NT2/D1 (cell line): ENCODE data around the gene PRR29.

ENCODE experiments used
- DNase-seq: peaks from one replicate; pipeline ENCODE4 v3.0.0-alpha.2; 2011; ENCODE audit warnings: low read depth, low spot score
- H3K27me3 ChIP-seq: 2 replicates; pipeline ENCODE4 v1.6.0; 2011; ENCODE audit warnings: mild to moderate bottlenecking; ENCODE audit not compliant: insufficient read length, insufficient read depth
- H3K36me3 ChIP-seq: 2 replicates; pipeline ENCODE4 v1.6.1; 2011; ENCODE audit warnings: mild to moderate bottlenecking, low read length, mixed read lengths; ENCODE audit not compliant: insufficient read depth, insufficient read length
- H3K4me1 ChIP-seq: 2 replicates; pipeline ENCODE4 v1.5.1; 2011; ENCODE audit not compliant: insufficient read depth, insufficient read length
- H3K4me3 ChIP-seq: 2 replicates; pipeline ENCODE4 v1.5.1; 2011; ENCODE audit warnings: low read depth; ENCODE audit not compliant: insufficient read length
- H3K9ac ChIP-seq: 2 replicates; pipeline ENCODE4 v1.6.0; 2011; ENCODE audit warnings: low read depth; ENCODE audit not compliant: insufficient read length
- H3K9me3 ChIP-seq: 2 replicates; pipeline ENCODE4 v1.5.1; 2011; ENCODE audit warnings: mild to moderate bottlenecking, low read length; ENCODE audit not compliant: insufficient read depth
- SUZ12 ChIP-seq: IDR thresholded peaks from 2 replicates; pipeline ENCODE4 v1.6.1; 2011; ENCODE audit not compliant: insufficient read length, insufficient read depth; ENCODE audit errors: extremely low read depth
- YY1 ChIP-seq: IDR thresholded peaks from 2 replicates; pipeline ENCODE4 v1.6.1; 2011; ENCODE audit not compliant: insufficient read length, insufficient read depth
- ZNF274 ChIP-seq: IDR thresholded peaks from 2 replicates; pipeline ENCODE4 v1.6.1; 2011; ENCODE audit warnings: mild to moderate bottlenecking, low read depth, low read length

Gene PRR29

GRCh38 chr17:64036198-64036922, 38.2 kb downstream of the PRR29 start:
- Histone ChIP-seq H3K4me1 (peaks cover 3% of the 10 kb centered on the region), H3K36me3 (peaks cover 5% of the 10 kb centered on the region), H3K9me3 (no peaks in the 10 kb centered on the region), H3K27me3 (no peaks in the 10 kb centered on the region), H3K9ac (no peak overlapping the region), H3K4me3 (no peak overlapping the region)
- TF ChIP-seq ZNF274 (no peak), YY1 (no peak), SUZ12 (no peak)
- DNase-seq: no peak

DNA sequence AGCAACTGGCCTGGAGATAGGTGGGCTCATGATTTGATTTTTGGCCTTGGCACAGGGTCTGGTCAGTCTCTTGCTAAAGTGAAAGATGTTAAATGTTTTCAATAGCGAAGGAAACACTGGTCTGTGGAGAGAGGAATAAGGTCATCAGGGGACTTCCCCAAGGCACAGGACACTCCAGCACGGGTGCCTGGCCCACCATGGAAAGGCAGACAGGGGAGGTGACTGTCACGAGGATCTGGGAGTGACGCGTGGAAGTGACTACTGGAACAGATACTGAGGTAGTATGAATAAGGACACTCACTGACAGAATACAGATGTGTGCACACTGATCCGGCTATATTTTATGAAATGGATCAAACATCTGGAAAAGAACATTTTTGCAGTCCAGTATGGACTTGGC, 39.0 kb downstream of the PRR29 start:
- H3K36me3 ChIP-seq: peaks cover 5% of the 10 kb centered on the region
- H3K9ac ChIP-seq: no peak overlapping the region
- H3K9me3 ChIP-seq: no peaks in the 10 kb centered on the region
- no peaks in the 10 kb centered on the region for H3K27me3 ChIP-seq
- no peak overlapping the region for H3K4me3 ChIP-seq
- H3K4me1 ChIP-seq: peaks cover 3% of the 10 kb centered on the region
- TF ChIP-seq SUZ12: no peak
- no peak for TF ChIP-seq ZNF274
- TF ChIP-seq YY1: no peak
- no peak for DNase-seq

- peaks cover 5% of the 10 kb centered on the region for H3K36me3 ChIP-seq
- H3K4me3 ChIP-seq: no peak overlapping the region
- TF ChIP-seq SUZ12 (no peak), ZNF274 (no peak), YY1 (no peak)
- H3K9ac ChIP-seq: no peak overlapping the region
- H3K4me1 ChIP-seq: peaks cover 3% of the 10 kb centered on the region
- no peaks in the 10 kb centered on the region for H3K27me3 ChIP-seq
- DNase-seq: no peak
- H3K9me3 ChIP-seq: no peaks in the 10 kb centered on the region
These were observed 39.7 kb downstream of the PRR29 start for GRCh38 chr17:64037802-64038201.

DNA sequence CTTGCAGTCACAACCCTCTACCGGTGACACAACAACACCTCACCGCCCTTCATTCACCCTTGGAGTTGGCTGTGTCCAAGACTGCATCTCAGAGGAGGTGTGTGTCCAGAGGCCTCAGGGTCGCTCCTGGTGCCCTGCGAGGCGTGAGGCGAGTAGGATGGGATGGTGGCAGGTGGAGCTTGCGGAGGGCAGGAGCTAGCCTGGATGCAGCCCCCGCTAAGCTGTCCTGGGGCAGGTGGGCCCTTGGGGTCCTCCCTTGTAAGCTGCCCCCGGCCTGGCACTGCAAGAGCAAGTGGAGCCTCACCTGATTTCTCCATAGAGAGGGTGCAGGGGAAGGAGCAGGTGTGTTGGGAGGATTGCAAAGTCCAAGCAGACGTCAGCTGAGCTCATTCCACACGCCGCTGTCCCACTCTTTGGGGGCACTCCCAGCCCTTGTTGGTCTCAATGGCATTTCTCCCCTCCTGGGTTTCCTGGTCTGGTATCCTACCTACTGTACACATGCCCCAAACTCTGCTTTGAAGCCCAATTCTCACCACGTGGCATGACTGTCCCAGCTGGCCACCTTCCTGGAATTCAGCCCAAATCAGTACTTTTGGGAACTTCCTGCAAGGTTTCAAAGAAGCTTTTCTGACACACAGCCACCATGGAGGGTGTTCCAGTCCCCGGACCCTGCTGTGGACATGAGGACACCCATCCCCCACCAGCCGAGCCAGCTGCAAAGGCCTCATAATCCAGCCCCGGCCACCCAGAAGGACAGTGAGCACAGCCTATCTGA, 40.4 kb downstream of the PRR29 start:
- Histone ChIP-seq H3K27me3 (no peaks in the 10 kb centered on the region), H3K9me3 (no peaks in the 10 kb centered on the region), H3K4me1 (peaks cover 3% of the 10 kb centered on the region), H3K36me3 (peaks cover 9% of the 10 kb centered on the region), H3K9ac (no peak overlapping the region), H3K4me3 (no peak overlapping the region)
- TF ChIP-seq YY1 (no peak), SUZ12 (no peak), ZNF274 (no peak)
- no peak for DNase-seq

DNA sequence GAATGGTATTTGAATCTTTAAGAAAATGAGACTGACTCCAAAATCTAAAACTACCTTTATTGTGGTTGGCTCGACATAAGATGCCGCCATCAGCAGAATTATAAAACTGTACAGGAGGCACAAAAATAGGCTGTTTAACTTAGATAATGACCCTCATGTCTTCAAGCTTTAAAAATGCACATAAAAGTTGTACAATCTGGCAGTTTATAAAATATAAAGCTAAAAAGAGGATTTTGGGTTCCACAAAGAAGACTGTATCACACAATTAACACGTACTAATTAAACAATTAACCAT, 40.9 kb downstream of the PRR29 start:
- DNase-seq: no peak

GRCh38 chr17:64040206-64040605, 42.1 kb downstream of the PRR29 start:
- no peak for DNase-seq
- TF ChIP-seq ZNF274 (no peak), SUZ12 (no peak), YY1 (no peak)
- Histone ChIP-seq H3K36me3 (peaks cover 25% of the 10 kb centered on the region), H3K9me3 (no peaks in the 10 kb centered on the region), H3K9ac (no peak overlapping the region), H3K4me3 (no peak overlapping the region), H3K27me3 (no peaks in the 10 kb centered on the region), H3K4me1 (peaks cover 3% of the 10 kb centered on the region)

More for the DNA sequence above, 40.9 kb downstream of the PRR29 start:
- Histone ChIP-seq H3K9me3 (no peaks in the 10 kb centered on the region), H3K4me1 (peaks cover 3% of the 10 kb centered on the region), H3K9ac (no peak overlapping the region), H3K36me3 (peaks cover 14% of the 10 kb centered on the region), H3K27me3 (no peaks in the 10 kb centered on the region), H3K4me3 (no peak overlapping the region)
- TF ChIP-seq ZNF274: no peak
- no peak for TF ChIP-seq YY1
- no peak for TF ChIP-seq SUZ12

- H3K36me3 ChIP-seq: peaks cover 40% of the 10 kb centered on the region
- no peak overlapping the region for H3K4me3 ChIP-seq
- no peak for TF ChIP-seq SUZ12
- TF ChIP-seq ZNF274: no peak
- TF ChIP-seq YY1: no peak
- no peaks in the 10 kb centered on the region for H3K27me3 ChIP-seq
- no peak for DNase-seq
- no peaks in the 10 kb centered on the region for H3K4me1 ChIP-seq
- no peak overlapping the region for H3K9ac ChIP-seq
- H3K9me3 ChIP-seq: no peaks in the 10 kb centered on the region
These were observed 43.8 kb downstream of the PRR29 start for GRCh38 chr17:64041912-64042311.
